Epithelial cell of proximal tubule (primary cell): ENCODE results near the gene PRKD1. TPM values are rescaled to one million over a fixed set of nuclear protein-coding genes. Genes with fewer than 3 reads are reported as not detected.

Experiments used
- DNase-seq: peaks from one replicate; pipeline ENCODE4 v3.0.0-alpha.2; 2011; ENCODE audit warnings: low read depth
- H3K4me3 ChIP-seq: 2 replicates; pipeline ENCODE4 v1.5.1; 2011; ENCODE audit warnings: low read depth, mild to moderate bottlenecking, low read length
- CTCF ChIP-seq: conservative IDR thresholded peaks from 2 replicates; pipeline ENCODE4 v1.5.1; 2012; ENCODE audit warnings: low read depth, mild to moderate bottlenecking, low read length
- total RNA-seq: library from RNA; depleted of rRNA; stranded (reverse); fragments of >200 nt; gene quantifications from 2 replicates; pipeline ENCODE4 v1.2.3, GENCODE V29; 2015

PRKD1 gene
- total RNA-seq, 1 donor from 2014 or later, result 6.5 TPM

- peak; percentile 47 for DNase-seq
- TF ChIP-seq CTCF, result no peak
- H3K4me3 ChIP-seq, result no peak overlapping the region
Measured at GRCh38 chr14:29937116-29937515, 9.5 kb upstream of the PRKD1 start.

GRCh38 chr14:29930283-29930682 lies 2.6 kb upstream of the PRKD1 start:
- TF ChIP-seq CTCF, result no peak
- no peak for DNase-seq
- no peak overlapping the region for H3K4me3 ChIP-seq

GRCh38 chr14:29928117-29928640 lies 532 bp upstream of the PRKD1 start:
- H3K4me3 ChIP-seq, result peak overlapping the region; percentile 87
- no peak for DNase-seq

GRCh38 chr14:29926701-29927375 lies 809 bp downstream of the PRKD1 start:
- DNase-seq, result no peak
- H3K4me3 ChIP-seq, result peak overlapping the region; percentile 87
- peak; percentile 32 for TF ChIP-seq CTCF

More at GRCh38 chr14:29928117-29928640, 532 bp upstream of the PRKD1 start:
- TF ChIP-seq CTCF, result no peak

GRCh38 chr14:29926228-29926627 lies 1.4 kb downstream of the PRKD1 start:
- DNase-seq, result no peak
- peak overlapping the region; percentile 87 for H3K4me3 ChIP-seq
- TF ChIP-seq CTCF, result no peak

- peak overlapping the region; percentile 87 for H3K4me3 ChIP-seq
- DNase-seq, result no peak
- TF ChIP-seq CTCF, result no peak
Measured at GRCh38 chr14:29925736-29926135, 1.9 kb downstream of the PRKD1 start.
